ENCODE data around the gene LRRC56.
"Not testable (repeated sequence)": the region's sequence is repeated elsewhere in the genome, so short reads cannot be mapped to it uniquely, and the experiment has no call there.

The LRRC56 gene

DNA sequence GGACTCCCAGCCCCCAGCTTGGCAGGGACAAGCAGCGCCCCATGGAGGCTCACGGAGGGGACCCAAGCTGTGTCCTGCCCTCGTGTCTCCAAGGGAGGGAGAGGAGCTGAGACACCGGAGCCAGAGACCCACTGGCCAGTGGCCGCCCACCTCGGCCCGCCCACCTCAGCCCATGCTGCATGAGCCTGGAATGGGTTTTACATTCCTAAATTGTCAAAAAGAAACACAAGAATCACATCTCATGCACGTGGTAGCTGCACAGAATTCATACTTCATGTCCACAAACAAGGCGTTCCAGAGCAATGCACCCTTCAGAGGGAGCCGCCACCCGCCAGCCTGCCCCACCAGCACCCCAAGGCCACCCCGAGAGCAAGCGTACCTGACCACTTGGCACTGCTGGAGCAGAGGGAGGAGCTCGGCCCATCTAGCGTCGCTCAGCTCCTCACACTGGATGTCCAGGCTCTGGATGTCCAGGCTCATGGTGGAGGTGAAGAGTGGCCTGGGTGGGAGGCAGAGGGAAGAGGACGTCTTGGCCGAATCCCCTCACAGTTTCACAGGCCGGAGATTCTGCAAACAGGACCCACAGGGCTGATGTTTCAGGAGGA lies 35.5 kb upstream of the LRRC56 start:
- no peak for DNase-seq

DNA sequence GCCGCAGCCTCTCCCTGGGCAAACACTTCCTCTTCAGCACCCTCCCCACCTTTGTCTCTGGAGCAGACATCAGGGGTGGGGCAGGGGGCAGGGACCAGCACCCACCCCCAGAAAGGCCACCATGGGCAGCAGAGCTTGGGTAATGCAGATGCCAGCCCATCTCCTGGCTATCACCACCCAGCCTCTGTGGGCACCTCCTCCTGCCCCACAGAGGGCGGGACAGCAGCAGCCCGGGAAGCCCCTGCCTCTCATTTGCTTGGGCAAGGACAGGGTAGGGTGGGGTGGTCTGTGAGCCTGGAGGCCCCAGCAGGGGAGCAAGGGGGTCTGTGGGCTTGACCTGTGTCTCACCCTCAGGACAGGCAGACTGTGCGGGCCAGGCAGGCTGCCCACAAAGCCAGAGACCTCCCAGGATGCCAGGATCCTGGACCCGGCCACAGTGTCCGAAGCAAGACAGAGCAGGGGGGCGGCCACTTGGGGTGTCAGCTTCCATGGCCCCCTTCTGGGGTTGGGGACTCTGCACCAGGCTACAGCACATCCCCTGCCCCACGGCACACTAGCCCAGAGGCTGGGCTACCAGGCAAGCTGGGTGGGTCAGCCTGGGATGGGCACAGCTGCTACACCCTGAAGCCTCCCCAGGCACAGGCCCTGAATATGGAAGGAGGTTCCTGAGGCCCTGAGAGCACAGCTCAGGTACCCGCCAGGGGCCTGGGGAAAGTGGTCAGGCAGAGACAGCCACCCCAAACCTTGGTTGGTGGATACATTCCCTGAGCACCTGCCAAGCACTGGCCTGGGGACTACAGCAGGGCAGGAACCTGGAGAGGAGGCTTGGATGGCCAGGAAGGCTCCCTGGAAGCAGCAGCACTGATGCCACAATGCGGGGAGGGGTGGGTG lies 34.8 kb upstream of the LRRC56 start:
- DNase-seq, result no peak

- DNase-seq, result no peak
Measured at GRCh38 chr11:503179-503981, 33.9 kb upstream of the LRRC56 start.

- DNase-seq, result no peak
Measured at GRCh38 chr11:504053-504993, 33.0 kb upstream of the LRRC56 start.

DNA sequence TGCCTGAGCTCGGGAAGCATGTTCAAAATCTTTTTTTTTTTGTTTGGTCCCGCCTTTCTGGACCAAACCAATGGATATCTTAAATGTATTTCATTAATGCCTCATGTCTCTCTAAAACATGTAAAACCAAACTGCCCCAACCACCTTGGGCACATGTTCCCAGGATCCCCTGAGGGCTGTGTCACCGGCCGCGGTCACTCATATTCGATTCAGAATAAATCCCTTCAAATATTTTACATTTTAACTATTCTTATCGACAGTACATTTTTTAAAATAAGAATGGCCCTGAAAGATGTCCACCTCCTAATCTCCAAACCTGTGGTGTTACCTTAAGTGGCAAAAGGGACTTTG lies 32.4 kb upstream of the LRRC56 start:
- DNase-seq, result no peak

- peak; percentile 64 for DNase-seq
Measured at GRCh38 chr11:506238-506994, 30.9 kb upstream of the LRRC56 start.

DNA sequence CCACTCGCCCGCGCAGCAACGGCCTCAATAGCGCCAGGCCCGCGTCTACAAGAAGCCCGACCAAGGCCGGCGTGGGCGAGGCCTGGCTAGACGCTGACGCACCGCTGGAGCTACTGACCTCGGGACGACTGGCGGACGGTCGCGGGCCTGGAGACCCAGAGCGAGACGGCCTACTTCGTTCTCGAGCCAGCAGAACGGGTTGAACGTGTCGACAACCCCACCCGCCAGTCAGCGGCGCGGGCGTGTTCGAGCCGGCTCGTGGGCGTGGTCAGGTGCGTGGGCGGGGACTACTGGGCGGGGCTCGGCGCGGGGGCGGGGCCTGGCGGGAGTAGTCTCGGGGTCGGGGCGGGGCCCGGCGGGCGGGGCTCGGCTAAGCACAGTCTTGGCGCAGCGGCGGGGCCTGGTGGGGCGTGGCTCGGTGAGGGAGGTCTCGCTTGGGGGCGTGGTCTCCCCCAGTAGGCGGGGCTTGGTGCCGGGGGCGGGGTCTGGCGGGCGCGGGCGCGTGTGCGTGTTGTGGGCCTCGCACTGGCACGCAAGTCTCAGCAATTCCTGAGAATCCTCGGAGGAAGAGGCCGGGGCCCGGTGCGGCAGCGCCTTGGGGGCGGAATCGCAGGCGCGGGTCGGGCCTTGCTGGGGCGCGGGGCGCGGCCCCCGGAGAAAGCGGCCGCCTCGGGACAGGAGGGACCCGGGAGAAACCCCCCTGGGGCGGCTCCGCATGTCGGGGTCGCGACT lies 30.2 kb upstream of the LRRC56 start, which contains the start of gene RNH1:
Gene RNH1 (minus strand): TSS at position 248 of the 732 bp plus-strand sequence. CDS start 5,080 bp downstream, outside the sequence.
- DNase-seq, result peak; percentile 75

GRCh38 chr11:507727-508515 lies 29.4 kb upstream of the LRRC56 start:
- DNase-seq, result no peak

GRCh38 chr11:508956-509355 lies 28.4 kb upstream of the LRRC56 start:
- DNase-seq, result no peak

- DNase-seq, result no peak
Measured at GRCh38 chr11:512761-513595, 24.3 kb upstream of the LRRC56 start.

- no peak for DNase-seq
Measured at GRCh38 chr11:514606-515005, 22.7 kb upstream of the LRRC56 start.

- DNase-seq, result no peak
Measured at GRCh38 chr11:515131-515530, 22.2 kb upstream of the LRRC56 start.

GRCh38 chr11:516400-516799 lies 20.9 kb upstream of the LRRC56 start:
- DNase-seq, result no peak

DNA sequence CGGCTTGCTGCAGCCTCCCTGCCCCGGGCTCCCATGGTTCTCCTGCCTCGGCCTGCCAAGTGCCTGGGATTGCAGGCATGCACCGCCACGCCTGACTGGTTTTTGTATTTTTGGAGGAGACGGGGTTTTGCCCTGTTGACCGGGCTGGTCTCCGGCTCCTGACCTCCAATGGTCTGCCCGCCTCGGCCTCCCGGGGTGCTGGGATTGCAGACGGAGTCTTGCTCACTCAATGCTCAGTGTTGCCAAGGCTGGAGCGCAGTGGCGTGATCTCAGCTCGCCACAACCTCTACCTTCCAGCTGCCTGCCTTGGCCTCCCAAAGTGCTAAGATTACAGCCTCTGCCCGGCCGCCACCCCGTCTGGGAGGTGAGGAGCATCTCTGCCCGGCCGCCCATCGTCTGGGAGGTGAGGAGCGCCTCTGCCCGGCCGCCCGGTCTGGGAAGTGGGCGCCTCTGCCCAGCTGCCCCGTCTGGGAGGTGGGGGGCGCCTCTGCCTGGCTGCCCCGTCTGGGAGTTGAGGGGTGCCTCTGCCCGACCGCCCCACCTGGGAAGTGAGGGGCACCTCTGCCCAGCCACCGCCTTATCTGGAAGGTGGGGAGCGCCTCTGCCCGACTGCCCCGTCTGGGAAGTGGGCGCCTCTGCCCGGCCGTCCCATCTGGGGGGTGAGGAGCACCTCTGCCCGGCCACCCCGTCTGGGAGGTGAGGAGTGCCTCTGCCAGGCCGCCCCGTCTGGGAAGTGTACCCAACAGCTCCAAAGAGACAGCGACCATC lies 20.2 kb upstream of the LRRC56 start:
- DNase-seq, result not testable (repeated sequence)

DNA sequence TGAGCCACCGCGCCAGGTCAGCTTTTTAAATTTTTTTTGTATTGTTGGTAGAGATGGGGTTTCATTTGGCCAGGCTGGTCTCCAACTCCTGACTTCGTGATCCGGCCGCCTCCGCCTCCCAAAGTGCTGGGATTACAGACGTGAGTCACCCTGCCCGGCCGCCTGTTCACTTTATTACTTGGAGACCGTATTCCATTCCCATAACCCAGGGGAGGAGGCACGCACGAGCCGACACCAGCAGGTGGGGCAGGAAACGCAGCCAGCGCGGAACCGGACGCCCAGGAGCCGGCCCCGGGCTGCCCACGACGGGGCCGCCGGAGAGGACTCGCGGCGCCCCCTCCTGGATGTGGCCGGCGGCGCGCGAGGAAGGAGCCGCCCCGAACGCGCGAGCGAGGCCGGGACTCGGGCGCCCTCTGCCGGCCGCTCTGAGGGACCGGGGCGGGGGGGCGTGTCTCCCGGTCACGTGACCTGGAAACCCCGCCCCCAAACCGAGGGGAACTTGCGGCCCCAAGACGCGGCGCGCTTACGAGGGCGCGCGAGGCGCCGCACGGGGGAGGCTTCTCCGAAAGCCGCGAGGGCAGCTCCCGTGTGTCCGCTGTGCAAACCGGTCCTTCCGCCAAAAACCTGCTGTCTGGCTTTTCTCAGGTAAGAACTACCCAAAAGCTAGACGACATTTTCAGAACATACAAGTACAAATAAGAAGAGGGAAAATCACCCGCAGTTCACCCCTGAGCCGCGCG lies 18.7 kb upstream of the LRRC56 start:
- no peak for DNase-seq

DNA sequence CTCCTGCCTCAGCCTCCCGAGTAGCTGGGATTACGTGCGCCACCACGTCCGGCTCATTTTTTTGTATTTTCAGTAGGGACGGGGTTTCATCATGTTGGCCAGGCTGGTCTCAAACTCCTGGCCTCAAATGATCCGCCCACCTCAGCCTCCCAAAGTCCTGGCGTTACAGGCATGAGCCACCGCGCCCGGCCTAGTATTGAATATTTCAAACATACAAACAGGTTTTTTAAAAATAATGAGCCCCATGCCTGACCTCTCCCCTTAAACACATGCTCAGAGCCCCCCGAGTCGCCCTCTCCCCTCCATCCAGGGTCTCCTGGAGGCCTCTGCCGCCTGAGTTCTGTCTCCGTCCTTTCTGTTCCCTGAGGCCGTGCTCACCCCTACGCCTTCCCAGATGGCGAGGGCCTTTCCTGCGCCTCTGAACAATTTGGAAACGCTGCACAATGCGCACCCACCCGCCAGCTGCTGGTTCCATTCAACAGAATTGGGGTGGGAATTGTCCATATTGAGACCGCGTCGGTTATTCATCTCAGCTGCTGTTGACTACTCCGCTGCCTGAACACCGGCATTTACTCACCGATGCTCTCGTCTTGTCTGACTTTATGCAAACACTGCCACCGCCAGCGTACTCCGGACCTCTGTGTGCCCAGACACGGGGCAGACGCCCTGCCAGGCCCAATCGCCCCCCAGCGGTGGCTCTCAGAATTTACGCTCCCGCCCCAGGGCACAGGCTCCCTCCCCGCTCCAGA lies 16.7 kb upstream of the LRRC56 start:
- DNase-seq, result no peak

- no peak for DNase-seq
Measured at GRCh38 chr11:521177-521688, 16.1 kb upstream of the LRRC56 start.

Measured in NCI-H1417 treated with DMSO at 0.1 percent for 48 hours (cell line).